Articular chondrocyte of knee joint (primary cell): ENCODE data around the gene GASK1A. TPM values are rescaled to one million over a fixed set of nuclear protein-coding genes. Genes with fewer than 3 reads are reported as not detected.

Experiments
- total RNA-seq: library from RNA; depleted of rRNA; stranded (reverse); fragments of >200 nt; gene quantifications from 2 replicates; pipeline ENCODE4 v1.2.3, GENCODE V29; 2012

GASK1A gene
- 0.78 and 1.3 TPM in 2 replicates for total RNA-seq

GRCh38 chr3:42979044-42979972, at the start of gene GASK1A:
GASK1A (plus strand) TSS chr3:42979311; CDS start chr3:42979643, 332 bp downstream.

GRCh38 chr3:43105596-43106292, 126.6 kb downstream of the GASK1A start, which contains the start of gene POMGNT2:
POMGNT2 (minus strand) TSS chr3:43106079; CDS start chr3:43081431, 24,648 bp downstream.

Other genes with a start within 250 kb of the GASK1A start
- gene CCDC13, start 206.1 kb upstream of the GASK1A start, total RNA-seq, result 0.91 and 0.97 TPM in 2 replicates
- 128 and 146 TPM in 2 replicates for gene HIGD1A, start 174.8 kb upstream of the GASK1A start, total RNA-seq
- 0.13 and 0.32 TPM in 2 replicates for gene ACKR2, start 169.9 kb upstream of the GASK1A start, total RNA-seq
- not detected in 2 replicates for gene CYP8B1, start 103.4 kb upstream of the GASK1A start, total RNA-seq
- gene ZNF662, start 73.2 kb upstream of the GASK1A start, total RNA-seq, result 5.2 and 8.5 TPM in 2 replicates
- 6.5 and 8.8 TPM in 2 replicates for gene POMGNT2, start 126.8 kb downstream of the GASK1A start, total RNA-seq